Retinal pigment epithelial cell (primary cell): ENCODE results near the gene CLPTM1L.

ENCODE experiments used
- DNase-seq: peaks from one replicate; pipeline ENCODE4 v3.0.0-alpha.2; 2010; ENCODE audit warnings: low read depth
- H3K4me3 ChIP-seq: 2 replicates; pipeline ENCODE4 v1.5.1; 2011; ENCODE audit warnings: mild to moderate bottlenecking, low read length, control low read depth, moderate library complexity
- TF ChIP-seq, protein P1 (sequence below): conservative IDR thresholded peaks from 2 replicates; pipeline ENCODE4 v1.5.1; 2011; ENCODE audit warnings: low read depth, low read length, control low read depth, inconsistent platforms

Gene CLPTM1L

DNA sequence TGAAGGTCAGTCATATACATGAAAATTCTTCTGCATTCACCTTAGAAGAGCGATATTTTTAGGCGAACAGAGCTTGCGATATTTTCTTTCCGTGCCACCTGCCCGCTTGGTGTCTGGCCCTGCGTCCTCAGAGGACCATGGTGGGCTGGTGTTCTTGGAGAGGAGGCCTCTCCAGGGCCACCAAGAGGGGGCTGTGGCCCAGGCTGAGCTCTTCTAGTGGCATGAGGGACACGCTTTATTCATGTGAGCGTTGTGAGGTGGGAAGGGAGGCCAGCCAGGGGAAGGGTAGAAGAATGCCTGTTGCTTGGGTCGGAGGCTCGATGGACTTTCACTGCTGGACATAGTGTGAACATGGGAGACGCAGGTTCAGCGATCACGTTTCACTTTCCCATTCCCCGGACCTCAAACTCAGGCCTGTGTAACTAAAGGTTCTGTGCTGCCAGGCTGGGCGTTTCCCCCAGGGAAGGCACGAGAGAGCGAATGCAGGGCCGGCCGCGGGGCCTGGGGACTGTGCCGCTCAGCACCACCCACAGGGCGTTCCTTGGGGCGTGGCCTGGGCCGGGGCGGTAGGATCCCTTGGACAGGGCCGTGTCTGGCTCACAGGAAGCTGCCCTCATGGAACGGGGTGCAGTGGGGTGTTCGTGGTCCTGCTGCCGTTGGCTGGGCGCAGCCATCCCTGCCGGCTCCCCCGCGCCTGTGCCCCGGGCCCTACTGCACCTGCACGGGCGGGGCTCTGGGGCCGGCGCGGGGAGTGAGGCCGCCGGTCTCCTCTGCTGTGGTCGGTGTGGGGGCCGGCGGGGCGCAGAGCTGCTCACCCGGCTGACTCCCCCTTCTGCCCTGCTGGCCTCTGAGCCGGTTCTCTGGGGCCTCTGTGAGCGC lies 40.7 kb upstream of the CLPTM1L start:
- TF ChIP-seq, protein P1, sequence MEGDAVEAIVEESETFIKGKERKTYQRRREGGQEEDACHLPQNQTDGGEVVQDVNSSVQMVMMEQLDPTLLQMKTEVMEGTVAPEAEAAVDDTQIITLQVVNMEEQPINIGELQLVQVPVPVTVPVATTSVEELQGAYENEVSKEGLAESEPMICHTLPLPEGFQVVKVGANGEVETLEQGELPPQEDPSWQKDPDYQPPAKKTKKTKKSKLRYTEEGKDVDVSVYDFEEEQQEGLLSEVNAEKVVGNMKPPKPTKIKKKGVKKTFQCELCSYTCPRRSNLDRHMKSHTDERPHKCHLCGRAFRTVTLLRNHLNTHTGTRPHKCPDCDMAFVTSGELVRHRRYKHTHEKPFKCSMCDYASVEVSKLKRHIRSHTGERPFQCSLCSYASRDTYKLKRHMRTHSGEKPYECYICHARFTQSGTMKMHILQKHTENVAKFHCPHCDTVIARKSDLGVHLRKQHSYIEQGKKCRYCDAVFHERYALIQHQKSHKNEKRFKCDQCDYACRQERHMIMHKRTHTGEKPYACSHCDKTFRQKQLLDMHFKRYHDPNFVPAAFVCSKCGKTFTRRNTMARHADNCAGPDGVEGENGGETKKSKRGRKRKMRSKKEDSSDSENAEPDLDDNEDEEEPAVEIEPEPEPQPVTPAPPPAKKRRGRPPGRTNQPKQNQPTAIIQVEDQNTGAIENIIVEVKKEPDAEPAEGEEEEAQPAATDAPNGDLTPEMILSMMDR = no peak
- H3K4me3 ChIP-seq = peak overlapping the region; percentile 56
- DNase-seq = no peak

DNA sequence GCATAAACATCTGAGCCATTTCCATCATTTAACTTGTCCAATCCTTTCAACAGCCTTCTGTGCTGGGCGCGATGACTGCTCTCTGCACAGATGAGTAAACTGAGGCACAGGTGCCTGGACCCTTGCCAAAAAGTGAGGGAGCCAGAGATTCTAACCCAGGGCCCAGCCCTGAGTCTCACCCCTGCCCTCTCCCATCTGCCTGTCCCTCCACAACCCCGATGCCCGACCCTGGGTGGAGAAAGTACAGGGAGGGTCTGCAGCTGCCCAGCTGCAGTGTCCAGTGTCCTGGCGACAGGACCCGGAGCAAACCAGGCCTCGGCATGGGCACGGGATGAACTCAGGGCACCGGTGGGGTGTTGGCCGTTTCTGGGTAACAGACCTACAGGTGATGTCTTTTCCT lies 39.6 kb upstream of the CLPTM1L start:
- no peak for DNase-seq
- TF ChIP-seq, protein P1 = no peak
- H3K4me3 ChIP-seq = no peak overlapping the region

DNA sequence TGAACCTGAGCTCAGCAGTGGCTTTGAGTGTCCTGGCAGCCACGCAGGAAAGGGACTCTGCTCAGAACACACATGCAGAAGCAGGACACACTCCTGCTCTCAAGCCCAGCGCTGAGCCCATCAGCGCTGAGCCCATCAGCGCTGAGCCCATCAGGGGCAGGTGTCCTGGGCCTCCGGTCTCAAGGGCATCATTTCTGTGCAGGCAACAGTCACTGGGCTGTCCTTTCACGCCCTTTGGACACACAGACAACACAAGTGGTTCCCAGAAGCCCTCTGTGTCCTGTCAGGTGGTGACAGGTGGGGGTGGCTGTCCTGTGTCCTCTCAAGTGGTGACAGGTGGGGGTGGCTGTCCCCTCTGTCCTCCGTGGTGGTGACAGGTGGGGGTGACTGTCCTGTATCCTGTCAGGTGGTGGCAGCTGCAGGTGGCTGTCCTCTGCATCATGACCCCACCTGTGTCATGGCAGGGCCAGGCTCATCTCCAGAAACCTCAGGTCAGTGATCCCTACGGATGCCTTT lies 39.0 kb upstream of the CLPTM1L start:
- no peak for DNase-seq
- TF ChIP-seq, protein P1 = no peak
- no peak overlapping the region for H3K4me3 ChIP-seq

DNA sequence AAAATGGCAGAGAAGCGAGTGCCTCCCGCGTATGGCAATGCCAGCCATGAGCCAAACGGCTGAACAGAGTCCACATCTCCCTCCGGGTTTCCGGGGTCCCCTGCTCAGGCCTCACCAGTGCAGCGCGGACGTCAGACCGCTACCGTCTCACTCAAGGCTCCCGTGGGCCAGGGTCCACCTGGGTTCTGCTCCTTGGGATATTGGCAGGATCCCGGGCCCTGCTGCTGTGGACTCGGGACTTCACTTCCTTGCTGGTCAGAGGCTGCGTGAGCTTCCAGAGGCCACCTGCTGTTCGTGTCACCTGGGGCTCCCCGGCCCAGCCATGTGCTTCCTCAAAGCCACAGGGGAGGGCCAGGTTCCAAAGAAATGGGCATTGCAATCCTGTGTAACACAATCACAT lies 38.4 kb upstream of the CLPTM1L start:
- no peak for DNase-seq
- TF ChIP-seq, protein P1 = no peak
- H3K4me3 ChIP-seq = no peak overlapping the region

DNA sequence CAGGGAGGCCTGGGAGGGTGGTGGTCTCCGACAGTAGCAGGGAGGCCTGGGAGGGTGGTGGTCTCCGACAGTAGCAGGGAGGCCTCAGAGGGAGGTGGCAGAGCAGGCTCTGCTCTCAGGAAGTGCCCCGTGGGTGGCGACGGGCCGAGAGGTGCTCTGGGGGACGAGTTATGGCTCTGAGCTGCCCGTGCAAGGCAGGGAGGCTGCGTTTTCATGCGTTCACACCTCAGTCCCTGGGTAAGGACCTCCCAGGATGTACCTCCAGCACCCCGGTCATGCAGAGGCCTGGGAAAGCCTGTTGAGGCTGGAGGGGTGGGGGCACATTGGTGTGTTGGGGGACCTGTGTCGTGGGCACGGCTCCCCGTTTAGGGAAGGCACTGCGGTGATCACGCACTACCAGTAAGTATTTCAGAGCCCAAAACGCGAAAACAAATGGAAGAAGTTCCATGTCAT lies 37.4 kb upstream of the CLPTM1L start:
- no peak overlapping the region for H3K4me3 ChIP-seq
- no peak for DNase-seq
- TF ChIP-seq, protein P1 = no peak

DNA sequence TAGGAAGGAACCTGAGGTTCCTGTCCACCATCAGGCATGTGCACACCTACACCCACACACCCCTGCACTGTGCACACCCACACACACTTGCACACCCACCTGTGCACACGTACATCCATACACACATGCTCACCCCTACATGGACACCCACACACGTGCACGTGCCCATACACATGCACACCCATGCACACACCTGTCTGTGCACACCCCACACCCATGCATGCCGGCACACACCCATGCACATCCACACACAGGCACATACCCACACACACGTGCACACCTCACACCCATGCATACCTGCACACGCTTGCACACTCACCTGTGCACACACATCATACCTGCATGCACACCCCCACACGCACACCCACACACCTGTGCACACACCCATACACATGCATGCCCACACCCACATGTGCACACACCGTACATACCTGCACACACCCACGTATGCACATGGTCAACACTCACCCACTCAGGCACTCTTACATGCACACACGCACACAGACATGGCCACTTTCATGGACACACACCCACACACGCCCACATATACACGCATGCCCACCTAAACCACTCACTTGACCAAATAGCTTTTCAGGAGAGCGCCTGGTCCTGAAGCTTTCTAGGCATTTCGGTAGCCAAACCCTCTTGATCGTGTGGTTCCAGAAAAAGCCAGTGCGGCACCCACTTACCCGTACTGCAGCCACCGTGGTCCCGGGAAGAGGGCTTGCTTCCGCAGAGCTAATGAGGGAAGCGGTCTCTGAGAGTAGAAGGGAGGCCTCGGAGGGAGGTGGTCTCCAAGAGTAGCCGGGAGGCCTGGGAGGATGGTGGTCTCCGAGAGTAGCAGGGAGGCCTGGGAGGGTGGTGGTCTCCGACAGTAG lies 36.7 kb upstream of the CLPTM1L start:
- TF ChIP-seq, protein P1 = no peak
- no peak overlapping the region for H3K4me3 ChIP-seq
- no peak for DNase-seq
